ENCODE measurements around the gene ZNF292. TPM values are rescaled to one million over a fixed set of nuclear protein-coding genes. Genes with fewer than 3 reads are reported as not detected.

ZNF292 gene
- 258 TPM for total RNA-seq

DNA sequence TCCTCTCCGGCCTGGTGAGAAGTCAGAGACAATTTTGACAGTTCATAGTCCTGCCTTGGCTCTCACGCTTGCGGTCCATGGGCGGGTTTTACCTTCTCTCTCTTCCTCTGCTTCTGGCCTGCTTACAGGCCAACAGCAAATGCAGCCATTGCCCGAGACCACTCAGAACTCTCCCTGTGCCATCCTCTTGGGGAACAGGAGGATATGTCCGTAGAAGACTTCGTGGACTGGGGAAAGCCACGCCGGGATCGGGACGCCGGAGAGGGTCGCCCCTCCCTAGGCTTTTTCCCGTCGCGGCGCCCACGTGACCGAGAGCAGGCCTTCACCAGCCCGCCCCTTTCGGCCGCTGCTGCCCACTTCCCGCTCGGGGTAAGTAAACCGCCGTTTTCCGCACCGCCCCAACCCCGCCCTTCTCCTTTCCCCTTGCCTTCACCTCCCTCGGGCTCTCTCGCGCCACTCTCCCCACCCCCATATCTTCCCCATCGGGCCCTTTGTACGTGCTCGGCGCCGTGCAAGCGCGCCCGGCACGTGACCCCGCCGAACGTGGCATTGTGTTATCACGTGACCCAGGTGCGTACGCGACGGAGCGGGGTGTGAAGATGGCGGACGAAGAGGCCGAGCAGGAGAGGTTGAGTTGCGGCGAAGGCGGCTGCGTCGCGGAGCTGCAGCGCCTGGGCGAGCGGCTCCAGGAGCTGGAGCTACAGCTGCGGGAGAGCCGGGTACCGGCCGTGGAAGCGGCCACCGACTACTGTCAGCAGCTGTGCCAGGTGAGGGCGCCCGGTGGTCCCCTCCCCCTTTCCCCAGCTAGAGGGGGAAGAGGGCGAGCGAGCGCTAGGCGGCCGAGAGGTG, at the start of gene ZNF292:
TSS of gene ZNF292 (plus strand) at position 573 of the 849 bp plus-strand sequence. CDS start at position 600, 27 bp downstream.

Other genes starting within 250 kb of the ZNF292 start
- 0.63 TPM for gene HTR1E, start 218.0 kb upstream of the ZNF292 start, total RNA-seq
- not detected for gene CGA, start 60.5 kb upstream of the ZNF292 start, total RNA-seq
- 54.1 TPM for gene SMIM8, start 167.0 kb downstream of the ZNF292 start, total RNA-seq
- gene GJB7, start 173.7 kb downstream of the ZNF292 start, total RNA-seq: not detected
- gene C6orf163, start 189.2 kb downstream of the ZNF292 start, total RNA-seq: 23.5 TPM